B cell (primary cell): ENCODE results near the gene UAP1L1. TPM values are rescaled to one million over a fixed set of nuclear protein-coding genes. Genes with fewer than 3 reads are reported as not detected.

Experiments used
- ATAC-seq: fragments of 200-7000 bp; cut with Tn5 transposase; one replicate; pipeline ENCODE4 v1.10.0; 2021; ENCODE audit warnings: low read depth, mild to moderate bottlenecking, moderate number of reproducible peaks, moderate library complexity
- CTCF ChIA-PET: fragments of 350-600 bp; sonication (Branson Sonifier 250); formaldehyde crosslinking; loops from one replicate; lab custom pipeline; 2021; ENCODE audit warnings: antibody characterized with exemption, inconsistent platforms; lab: Charles Lee
- POLR2A ChIA-PET: fragments of 350-600 bp; sonication (Branson Sonifier 250); formaldehyde crosslinking; loops from one replicate; lab custom pipeline; 2021; ENCODE audit warnings: antibody characterized with exemption; lab: Charles Lee
- DNase-seq: peaks from one replicate; pipeline ENCODE4 v3.0.0; 2013
- H2AFZ ChIP-seq: 2 replicates; pipeline ENCODE4 v1.6.1; 2012; ENCODE audit warnings: mild to moderate bottlenecking, low read depth, low read length; ENCODE audit not compliant: insufficient read depth, poor library complexity, severe bottlenecking
- H3K27ac ChIP-seq, 2 donors: 1 replicate in 1 of 2; 2 replicates in 1 of 2; pipeline ENCODE4 v1.5.1; 2012 to 2013; ENCODE audit warnings: low read length in 2 of 2, mild to moderate bottlenecking in 2 of 2, moderate library complexity in 1 of 2
- H3K27me3 ChIP-seq, 4 experiments: fragments of 200-600 bp in 1 of 4; sonication (generic) in 1 of 4; replicated peaks in 1 of 4; 1 replicate in 2 of 4; 2 replicates in 2 of 4; pipeline versions ENCODE4 v1.6.1 to v1.7.0; 2013 to 2016; ENCODE audit warnings: low read length in 3 of 4, mild to moderate bottlenecking in 2 of 4, mixed read lengths in 1 of 4, moderate library complexity in 1 of 4; ENCODE audit not compliant: insufficient read depth in 4 of 4, control insufficient read depth in 3 of 4; ENCODE audit errors: control extremely low read depth in 1 of 4
- H3K36me3 ChIP-seq, 2 experiments: replicated peaks in 1 of 2; 1 replicate in 1 of 2; 2 replicates in 1 of 2; pipeline versions ENCODE4 v1.6.1 to v1.7.1; 2013; ENCODE audit warnings: low read length in 1 of 2; ENCODE audit not compliant: insufficient read depth in 2 of 2, control insufficient read depth in 1 of 2; ENCODE audit errors: control extremely low read depth in 1 of 2, extremely low read depth in 1 of 2
- H3K4me1 ChIP-seq, 2 donors: fragments of 200-600 bp in 1 of 2; sonication (generic) in 1 of 2; 1 replicate in 1 of 2; 2 replicates in 1 of 2; pipeline versions ENCODE4 v1.5.1 to v1.6.1; 2013 to 2017; ENCODE audit warnings: low read length in 2 of 2; ENCODE audit not compliant: control insufficient read depth in 2 of 2, insufficient read depth in 2 of 2
- H3K4me2 ChIP-seq: replicated peaks from 2 replicates; pipeline ENCODE3; 2012; ENCODE audit warnings: mild to moderate bottlenecking, low read depth, low read length; ENCODE audit not compliant: poor library complexity, severe bottlenecking
- H3K4me3 ChIP-seq, 5 experiments: fragments of 200-600 bp in 1 of 5; sonication (generic) in 1 of 5; 1 replicate in 3 of 5; 2 replicates in 2 of 5; pipeline versions ENCODE4 v1.5.1 to v1.7.0; 2011 to 2016; ENCODE audit warnings: low read length in 4 of 5, mild to moderate bottlenecking in 4 of 5, low read depth in 2 of 5, control low read depth in 1 of 5, moderate library complexity in 1 of 5; ENCODE audit not compliant: insufficient read depth in 1 of 5; ENCODE audit errors: control extremely low read depth in 1 of 5, extremely low read depth in 1 of 5
- H3K79me2 ChIP-seq: fragments of 200-600 bp; sonication (generic); one replicate; pipeline ENCODE4 v1.6.0; 2016; ENCODE audit warnings: low read length; ENCODE audit not compliant: control insufficient read depth, insufficient read depth
- H3K9ac ChIP-seq: fragments of 200-600 bp; sonication (generic); 2 replicates; pipeline ENCODE4 v1.6.1; 2017; ENCODE audit warnings: mild to moderate bottlenecking, low read length, moderate library complexity
- H3K9me3 ChIP-seq, 3 donors: one replicate each; pipeline versions ENCODE4 v1.6.1 to v1.7.1; 2013; ENCODE audit warnings: low read length in 2 of 3; ENCODE audit not compliant: control insufficient read depth in 2 of 3, insufficient read depth in 1 of 3; ENCODE audit errors: control extremely low read depth in 1 of 3
- H4K20me1 ChIP-seq: 2 replicates; pipeline ENCODE4 v1.6.0; 2012; ENCODE audit warnings: mild to moderate bottlenecking, low read length; ENCODE audit not compliant: insufficient read depth, control insufficient read depth, poor library complexity, severe bottlenecking
- H3K27ac Mint-ChIP-seq: one replicate; pipeline ENCODE4 v1.8.0; 2021; ENCODE audit warnings: mixed read lengths
- H3K27me3 Mint-ChIP-seq: one replicate; pipeline ENCODE4 v1.8.0; 2021; ENCODE audit warnings: mixed read lengths
- H3K4me1 Mint-ChIP-seq: one replicate; pipeline ENCODE4 v1.8.0; 2021; ENCODE audit warnings: mixed read lengths
- H3K4me3 Mint-ChIP-seq: one replicate; pipeline ENCODE4 v1.8.0; 2021; ENCODE audit warnings: mixed read lengths
- H3K9me3 Mint-ChIP-seq: one replicate; pipeline ENCODE4 v1.8.0; 2022; ENCODE audit warnings: mixed read lengths; ENCODE audit not compliant: insufficient read depth
- EZH2 ChIP-seq: IDR thresholded peaks from 2 replicates; pipeline ENCODE4 v1.6.1; 2012; ENCODE audit warnings: borderline replicate concordance, low read depth, mild to moderate bottlenecking, moderate library complexity, low read length; ENCODE audit not compliant: insufficient read depth, poor library complexity, severe bottlenecking
- whole genome bisulfite sequencing: methylation state at CpG from one replicate; pipeline ENCODE4 v1.1.5; 2013; ENCODE audit warnings: missing lambda C conversion rate; ENCODE audit not compliant: insufficient coverage; 5-methylcytosine and 5-hydroxymethylcytosine counted together
- intact Hi-C: fragments of 100-400 bp; cut with micrococcal nuclease; formaldehyde crosslinking; loops from one replicate; pipeline ENCODE4 v1.10.0; 2022
- polyA plus RNA-seq: library from polyadenylated mRNA; depleted of rRNA; stranded (reverse); fragments of >200 nt; gene quantifications from 2 replicates; pipeline ENCODE4 v1.2.3, GENCODE V29; 2012
- total RNA-seq, 2 donors: library from RNA; stranded (reverse); fragments of 120-200 nt in 1 of 2; gene quantifications; 1 replicate in 1 of 2; 2 replicates in 1 of 2; pipeline versions ENCODE4 v1.2.3 to v1.2.4, GENCODE V29; 2013 to 2022
- TF ChIP-seq, protein P1 (sequence below): fragments of 200-600 bp; IDR thresholded peaks from one replicate; pipeline ENCODE4 v1.8.0; 2022; ENCODE audit warnings: antibody characterized with exemption, mild to moderate bottlenecking

UAP1L1 gene
- total and polyA plus RNA-seq, 2 donors (not counting 1 experiment from before 2014, with no cell fraction given) = 29.1 to 47.6 TPM

DNA sequence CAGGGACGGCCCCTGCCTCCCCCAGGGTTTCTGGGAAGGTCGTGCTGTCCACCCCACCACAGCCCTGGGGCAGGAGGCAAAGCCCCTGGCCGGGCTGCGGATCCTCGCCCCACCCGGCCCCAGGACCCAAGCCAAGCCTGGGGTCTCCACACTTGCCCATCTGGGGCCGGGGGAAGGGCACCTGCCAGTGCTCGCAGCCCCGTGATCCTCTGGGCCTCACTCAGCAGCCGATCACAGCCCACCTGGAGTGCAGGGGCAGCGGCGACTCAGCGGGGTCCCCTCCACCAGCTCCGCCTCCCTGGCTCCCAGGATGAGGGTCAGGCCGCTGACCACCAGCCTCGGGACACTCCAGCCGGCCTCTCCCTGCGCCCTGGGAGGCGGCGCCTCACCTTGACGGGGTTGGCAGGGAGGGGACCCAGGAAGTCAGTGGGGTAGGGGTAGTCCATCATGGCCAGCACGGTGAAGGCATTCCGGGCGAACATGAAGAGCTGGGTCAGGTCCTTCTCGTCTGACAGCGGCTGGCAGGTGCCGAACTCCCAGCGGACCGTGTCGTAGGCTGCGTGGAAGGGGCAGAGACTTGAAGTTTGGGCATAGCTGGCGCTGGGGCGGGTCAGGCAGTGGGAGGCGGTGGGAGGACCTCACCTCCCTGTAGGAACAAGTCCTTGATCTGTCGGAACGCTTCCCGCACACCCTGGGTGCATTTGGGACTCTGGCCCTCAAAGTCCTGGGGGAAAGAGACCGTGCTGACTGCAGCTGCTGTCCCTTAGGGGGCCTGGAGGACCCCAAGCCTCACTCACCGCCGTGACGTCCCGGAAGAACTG, 35.5 kb downstream of the UAP1L1 start:
- Mint-ChIP-seq H3K9me3 (no peaks in the 10 kb centered on the region), H3K27ac (no peak overlapping the region), H3K4me1 (peaks cover 10% of the 10 kb centered on the region), H3K27me3 (no peaks in the 10 kb centered on the region), H3K4me3 (peak overlapping the region; percentile 81)
- Histone ChIP-seq H3K27me3 (no peaks in the 10 kb centered on the region), H2AFZ (no peak overlapping the region), H3K9ac (no peak overlapping the region), H3K9me3 (no peaks in the 10 kb centered on the region), H4K20me1 (peaks cover 16% of the 10 kb centered on the region), H3K79me2 (peaks cover 14% of the 10 kb centered on the region), H3K4me2 (peak overlapping the region; percentile 100), H3K36me3 (peaks cover 0 to 46% of the 10 kb centered on the region in 2 experiments), H3K27ac (no peak overlapping the region), H3K4me1 (peaks cover 9 to 18% of the 10 kb centered on the region in 2 donors), H3K4me3 (no peak overlapping the region)
- CTCF ChIA-PET = interaction anchor here (1.1 to 1.3 kb wide), 2 partner anchors 16 to 124 kb away, joined by 4 to 6 read pairs; no protein-coding TSS in a partner anchor
- no peak for ATAC-seq
- WGBS = 96% methylated on average over 42 of the region's 42 CpGs
- intact Hi-C loops = no loop called here
- TF ChIP-seq, protein P1, sequence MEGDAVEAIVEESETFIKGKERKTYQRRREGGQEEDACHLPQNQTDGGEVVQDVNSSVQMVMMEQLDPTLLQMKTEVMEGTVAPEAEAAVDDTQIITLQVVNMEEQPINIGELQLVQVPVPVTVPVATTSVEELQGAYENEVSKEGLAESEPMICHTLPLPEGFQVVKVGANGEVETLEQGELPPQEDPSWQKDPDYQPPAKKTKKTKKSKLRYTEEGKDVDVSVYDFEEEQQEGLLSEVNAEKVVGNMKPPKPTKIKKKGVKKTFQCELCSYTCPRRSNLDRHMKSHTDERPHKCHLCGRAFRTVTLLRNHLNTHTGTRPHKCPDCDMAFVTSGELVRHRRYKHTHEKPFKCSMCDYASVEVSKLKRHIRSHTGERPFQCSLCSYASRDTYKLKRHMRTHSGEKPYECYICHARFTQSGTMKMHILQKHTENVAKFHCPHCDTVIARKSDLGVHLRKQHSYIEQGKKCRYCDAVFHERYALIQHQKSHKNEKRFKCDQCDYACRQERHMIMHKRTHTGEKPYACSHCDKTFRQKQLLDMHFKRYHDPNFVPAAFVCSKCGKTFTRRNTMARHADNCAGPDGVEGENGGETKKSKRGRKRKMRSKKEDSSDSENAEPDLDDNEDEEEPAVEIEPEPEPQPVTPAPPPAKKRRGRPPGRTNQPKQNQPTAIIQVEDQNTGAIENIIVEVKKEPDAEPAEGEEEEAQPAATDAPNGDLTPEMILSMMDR = no peak
- no peak for TF ChIP-seq EZH2
- POLR2A ChIA-PET = interaction anchor here (0.7 kb wide), 1 partner anchor 161 kb away, joined by 4 read pairs; no protein-coding TSS in a partner anchor
- DNase-seq = peak; percentile 32
